PC-3 (cell line): Measurements from ENCODE around the gene E2F1.

Source experiments
- CTCF ChIP-seq: fragments of 300-600 bp; sonication (generic); conservative IDR thresholded peaks from 2 replicates; pipeline ENCODE4 v1.5.1; 2017; ENCODE audit warnings: antibody characterized with exemption, low read depth, mild to moderate bottlenecking, low read length
- EZH2 ChIP-seq: fragments of 300-600 bp; sonication (generic); IDR thresholded peaks from one replicate; pipeline ENCODE4 v1.6.1; 2017; ENCODE audit warnings: antibody characterized with exemption, mild to moderate bottlenecking, low read length; ENCODE audit not compliant: unreplicated experiment

- TF ChIP-seq EZH2 = no peak
- TF ChIP-seq CTCF = no peak
Measured at GRCh38 chr20:33629979-33630378, 56.2 kb downstream of the E2F1 start.
